GM12878 (cell line): Measurements from ENCODE around the gene ARHGAP5. TPM values are rescaled to one million over a fixed set of nuclear protein-coding genes. Genes with fewer than 3 reads are reported as not detected.

Experiments
- BACH1 ChIP-seq: fragments of 450-650 bp; IDR thresholded peaks from 2 replicates; pipeline ENCODE4 v1.6.1; 2017; ENCODE audit warnings: mild to moderate bottlenecking, borderline replicate concordance
- DPF2 ChIP-seq: fragments of 450-650 bp; IDR thresholded peaks from 2 replicates; pipeline ENCODE4 v1.6.1; 2017; ENCODE audit warnings: mild to moderate bottlenecking
- EED ChIP-seq: sonication (generic); IDR thresholded peaks from 2 replicates; pipeline ENCODE4 v1.6.1; 2016; ENCODE audit warnings: antibody characterized with exemption, low read depth
- ETV6 ChIP-seq, 2 experiments: fragments of 450-650 bp in 1 of 2; IDR thresholded peaks in 1 of 2; conservative IDR thresholded peaks in 1 of 2; 2 replicates each; pipeline ENCODE4 v1.6.1; 2014; ENCODE audit warnings: antibody characterized with exemption in 1 of 2, borderline replicate concordance in 1 of 2, low read depth in 1 of 2, mild to moderate bottlenecking in 1 of 2, moderate library complexity in 1 of 2
- LARP7 ChIP-seq: fragments of 450-650 bp; IDR thresholded peaks from 2 replicates; pipeline ENCODE4 v1.6.1; 2017; ENCODE audit warnings: mild to moderate bottlenecking
- MTA2 ChIP-seq: fragments of 450-650 bp; IDR thresholded peaks from 2 replicates; pipeline ENCODE4 v1.6.1; 2016; ENCODE audit warnings: low read depth, mild to moderate bottlenecking, moderate library complexity
- NFIC ChIP-seq: IDR thresholded peaks from 2 replicates; pipeline ENCODE4 v1.6.1; 2012; ENCODE audit warnings: low read depth, mild to moderate bottlenecking, inconsistent platforms, low read length, moderate library complexity
- NFXL1 ChIP-seq: fragments of 450-650 bp; IDR thresholded peaks from 2 replicates; pipeline ENCODE4 v1.6.1; 2017; ENCODE audit warnings: antibody characterized with exemption, mild to moderate bottlenecking, borderline replicate concordance
- NFYA ChIP-seq: IDR thresholded peaks from 2 replicates; pipeline ENCODE4 v1.6.1; 2011; ENCODE audit warnings: low read depth, mild to moderate bottlenecking, low read length, improper control_type of control experiment, borderline replicate concordance
- NKRF ChIP-seq: fragments of 450-650 bp; conservative IDR thresholded peaks from 2 replicates; pipeline ENCODE4 v1.6.1; 2017; ENCODE audit warnings: mild to moderate bottlenecking, moderate library complexity
- NR2C1 ChIP-seq: fragments of 450-650 bp; IDR thresholded peaks from 2 replicates; pipeline ENCODE4 v1.6.1; 2017; ENCODE audit warnings: antibody characterized with exemption, mild to moderate bottlenecking, moderate library complexity
- PAX5 ChIP-seq: IDR thresholded peaks from 2 replicates; pipeline ENCODE4 v1.6.1; 2011; ENCODE audit warnings: low read depth, low read length, borderline replicate concordance
- RCOR1 ChIP-seq: conservative IDR thresholded peaks from 2 replicates; pipeline ENCODE4 v1.6.1; 2012; ENCODE audit warnings: low read depth, low read length, improper control_type of control experiment
- REST ChIP-seq: IDR thresholded peaks from 2 replicates; pipeline ENCODE4 v1.6.1; 2012; ENCODE audit warnings: mild to moderate bottlenecking, low read depth, low read length
- SMAD1 ChIP-seq: fragments of 450-650 bp; IDR thresholded peaks from 2 replicates; pipeline ENCODE4 v1.6.1; 2018; ENCODE audit warnings: mild to moderate bottlenecking, low read depth; ENCODE audit not compliant: partially characterized antibody
- SMC3 ChIP-seq: IDR thresholded peaks from 2 replicates; pipeline ENCODE4 v1.6.1; 2011; ENCODE audit warnings: low read length, improper control_type of control experiment, borderline replicate concordance
- SP1 ChIP-seq: IDR thresholded peaks from one replicate; pipeline ENCODE4 v1.6.1; 2011; ENCODE audit warnings: low read depth, low read length
- SPI1 ChIP-seq: IDR thresholded peaks from 2 replicates; pipeline ENCODE4 v1.6.1; 2011; ENCODE audit warnings: low read depth, mild to moderate bottlenecking, low read length, moderate library complexity, borderline replicate concordance; ENCODE audit not compliant: insufficient read depth
- SUPT20H ChIP-seq: IDR thresholded peaks from 2 replicates; pipeline ENCODE4 v1.6.1; 2011; ENCODE audit warnings: low read depth, mild to moderate bottlenecking, low read length, moderate library complexity, borderline replicate concordance; ENCODE audit not compliant: control insufficient read depth
- SUZ12 ChIP-seq: fragments of 200-600 bp; sonication (generic); IDR thresholded peaks from one replicate; pipeline ENCODE4 v1.6.1; 2018; ENCODE audit warnings: antibody characterized with exemption, mild to moderate bottlenecking; ENCODE audit not compliant: unreplicated experiment
- TAF1 ChIP-seq: IDR thresholded peaks from 2 replicates; pipeline ENCODE4 v1.6.1; 2011; ENCODE audit warnings: mild to moderate bottlenecking, low read depth, low read length, borderline replicate concordance
- TCF7 ChIP-seq: IDR thresholded peaks from 2 replicates; pipeline ENCODE4 v1.6.1; 2014; ENCODE audit warnings: antibody characterized with exemption, borderline replicate concordance
- USF1 ChIP-seq: IDR thresholded peaks from 2 replicates; pipeline ENCODE4 v1.6.1; 2011; ENCODE audit warnings: borderline replicate concordance, low read depth, mild to moderate bottlenecking, moderate library complexity, mixed read lengths, low read length; ENCODE audit not compliant: insufficient read depth; ENCODE audit errors: extremely low read length
- polyA plus RNA-seq, 11 experiments: library from polyadenylated mRNA; depleted of rRNA in 4 of 11; unstranded in 6 of 11; stranded (reverse) in 5 of 11; fragments of >200 nt; fragmentation: Nextera tagmentation in 4 of 11; fragmentation: Illumina TruSeq in 1 of 11; extraction: Ambion mirVana in 4 of 11; extraction: Trizol in 1 of 11; gene quantifications; 1 replicate in 1 of 11; 2 replicates in 10 of 11; pipeline versions ENCODE4 v1.2.1 to v1.2.3, GENCODE V29; 2011 to 2016; ENCODE audit warnings: inconsistent platforms in 2 of 11, missing spikeins in 2 of 11, low read depth in 1 of 11
- total RNA-seq, 4 experiments: library from RNA; depleted of rRNA in 3 of 4; stranded (reverse); fragments of >200 nt in 3 of 4; fragmentation: Illumina TruSeq in 1 of 4; extraction: Trizol in 1 of 4; gene quantifications; 2 replicates each; pipeline versions ENCODE4 v1.2.1 to v1.2.3, GENCODE V29; 2013 to 2021
- TF ChIP-seq, protein P1 (sequence below): IDR thresholded peaks from 2 replicates; pipeline ENCODE4 v1.6.1; 2011; ENCODE audit warnings: low read depth, low read length, improper control_type of control experiment, borderline replicate concordance

ARHGAP5 gene
- total and polyA plus RNA-seq, 10 of the 15 experiments (the other 5 are each of a cell fraction or from before 2014, with no cell fraction given) = 0.91 to 19.6 (median 7.2) TPM

DNA sequence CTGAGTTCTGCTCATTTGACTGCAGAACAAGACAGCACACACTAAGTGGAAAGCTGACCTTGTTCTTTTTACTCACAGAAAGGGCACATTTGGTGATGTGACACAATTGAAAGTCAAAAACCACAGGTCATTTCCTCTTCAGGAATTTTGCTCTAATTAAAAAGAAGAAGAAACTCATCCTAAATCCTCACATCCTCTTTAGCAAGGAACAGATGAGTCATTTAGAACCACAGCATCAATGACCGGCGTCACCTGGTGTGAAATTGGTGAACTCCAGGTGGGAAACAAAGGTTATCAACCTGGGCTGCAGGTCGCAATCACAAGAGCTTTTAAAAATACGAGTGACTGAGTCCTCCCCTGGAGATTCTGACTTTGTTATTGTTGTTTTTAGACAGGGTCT lies 128.9 kb downstream of the ARHGAP5 start (continued):
- TF ChIP-seq SUPT20H (no peak), LARP7 (no peak), REST (no peak), USF1 (no peak), NR2C1 (peak; percentile 14; the same call in 1 of the 2 replicates), EED (peak; percentile 96), ETV6 (conservative IDR thresholded peaks at IDR 0.05 in 1 of 2, IDR thresholded peaks at IDR 0.05 in 1 of 2; ENCODE audit: borderline replicate concordance in 1 of 2, low read depth in 1 of 2) (peak in 1 of 2 experiments; percentile 84; a peak in 2 of 4 replicates), NFIC (peak; percentile 89), MTA2 (peak; percentile 100), SMC3 (no peak), SP1 (peak; percentile 49), BACH1 (peak; percentile 93), PAX5 (peak; percentile 85), SMAD1 (peak; percentile 85), DPF2 (peak; percentile 99), SUZ12 (no peak), RCOR1 (no peak), TAF1 (no peak), NFXL1 (no peak), TCF7 (no peak; the same call in 1 of the 2 replicates), NFYA (no peak), SPI1 (peak; percentile 91), NKRF (no peak)
- TF ChIP-seq, protein P1, sequence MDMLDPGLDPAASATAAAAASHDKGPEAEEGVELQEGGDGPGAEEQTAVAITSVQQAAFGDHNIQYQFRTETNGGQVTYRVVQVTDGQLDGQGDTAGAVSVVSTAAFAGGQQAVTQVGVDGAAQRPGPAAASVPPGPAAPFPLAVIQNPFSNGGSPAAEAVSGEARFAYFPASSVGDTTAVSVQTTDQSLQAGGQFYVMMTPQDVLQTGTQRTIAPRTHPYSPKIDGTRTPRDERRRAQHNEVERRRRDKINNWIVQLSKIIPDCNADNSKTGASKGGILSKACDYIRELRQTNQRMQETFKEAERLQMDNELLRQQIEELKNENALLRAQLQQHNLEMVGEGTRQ = no peak
